HG03045 (cell line): ENCODE measurements around the gene SLC38A10.

Experiments
- ATAC-seq: cut with Tn5 transposase; IDR thresholded peaks from one replicate; pipeline ENCODE4 v1.9.1; 2021; ENCODE audit warnings: mild to moderate bottlenecking, moderate library complexity; ENCODE audit not compliant: unreplicated experiment

SLC38A10 gene

GRCh38 chr17:81295031-81295675, at the start of gene SLC38A10:
SLC38A10 (minus strand) TSS chr17:81295307; CDS start chr17:81294921, 386 bp downstream.
- ATAC-seq: peak; percentile 86

GRCh38 chr17:81342269-81343070, 47.4 kb upstream of the SLC38A10 start:
- no peak for ATAC-seq

GRCh38 chr17:81341516-81342268, 46.6 kb upstream of the SLC38A10 start:
- ATAC-seq: no peak

- no peak for ATAC-seq
These were observed 45.8 kb upstream of the SLC38A10 start for GRCh38 chr17:81340607-81341515.

GRCh38 chr17:81339534-81340296, 44.6 kb upstream of the SLC38A10 start:
- ATAC-seq: no peak

GRCh38 chr17:81339191-81339533, 44.1 kb upstream of the SLC38A10 start:
- no peak for ATAC-seq

GRCh38 chr17:81338274-81339190, 43.4 kb upstream of the SLC38A10 start:
- ATAC-seq: no peak

- ATAC-seq: no peak
These were observed 42.4 kb upstream of the SLC38A10 start for GRCh38 chr17:81337476-81337879.

- ATAC-seq: no peak
These were observed 41.8 kb upstream of the SLC38A10 start for GRCh38 chr17:81336930-81337325.

GRCh38 chr17:81336296-81336929, 41.3 kb upstream of the SLC38A10 start:
- no peak for ATAC-seq

GRCh38 chr17:81335773-81336157, 40.7 kb upstream of the SLC38A10 start:
- no peak for ATAC-seq

- no peak for ATAC-seq
These were observed 40.1 kb upstream of the SLC38A10 start for GRCh38 chr17:81334987-81335772.

GRCh38 chr17:81334391-81334901, 39.3 kb upstream of the SLC38A10 start:
- no peak for ATAC-seq

- ATAC-seq: no peak
These were observed 38.7 kb upstream of the SLC38A10 start for GRCh38 chr17:81333616-81334368.

- no peak for ATAC-seq
These were observed 37.9 kb upstream of the SLC38A10 start for GRCh38 chr17:81332914-81333528.

- ATAC-seq: no peak
These were observed 37.2 kb upstream of the SLC38A10 start for GRCh38 chr17:81332118-81332834.
